ENCODE measurements around the gene MRPL2.

DNA sequence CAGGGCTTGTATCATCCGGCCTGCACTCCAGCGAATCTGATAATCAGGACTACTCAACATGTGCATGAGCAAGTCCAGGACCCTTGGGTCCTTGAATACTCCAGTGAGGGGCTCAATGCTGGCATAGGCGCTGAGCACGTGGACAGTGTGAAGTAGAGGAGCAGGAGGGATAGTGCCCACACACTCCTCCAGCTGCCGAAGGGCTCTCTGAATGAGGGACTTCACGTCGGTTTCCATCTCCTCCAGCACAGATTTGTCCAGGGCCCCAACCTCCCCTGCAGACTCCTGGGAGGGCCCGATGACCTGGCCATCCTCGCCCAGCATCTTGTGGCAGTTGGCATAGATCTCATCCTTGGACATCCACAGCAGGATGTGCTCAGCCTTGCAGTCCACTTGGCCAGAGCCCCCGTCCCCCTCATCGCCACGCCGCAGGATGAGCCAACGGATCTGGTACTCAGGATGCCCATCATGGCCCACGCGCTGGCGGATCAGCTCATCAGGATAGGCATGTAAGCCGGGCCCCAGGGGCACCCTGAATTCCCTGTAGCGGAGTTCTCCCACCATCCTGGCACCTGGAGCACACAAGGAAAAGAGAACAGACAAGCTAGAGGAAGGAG lies 6.9 kb downstream of the MRPL2 start:
- TF ChIP-seq, protein P1, sequence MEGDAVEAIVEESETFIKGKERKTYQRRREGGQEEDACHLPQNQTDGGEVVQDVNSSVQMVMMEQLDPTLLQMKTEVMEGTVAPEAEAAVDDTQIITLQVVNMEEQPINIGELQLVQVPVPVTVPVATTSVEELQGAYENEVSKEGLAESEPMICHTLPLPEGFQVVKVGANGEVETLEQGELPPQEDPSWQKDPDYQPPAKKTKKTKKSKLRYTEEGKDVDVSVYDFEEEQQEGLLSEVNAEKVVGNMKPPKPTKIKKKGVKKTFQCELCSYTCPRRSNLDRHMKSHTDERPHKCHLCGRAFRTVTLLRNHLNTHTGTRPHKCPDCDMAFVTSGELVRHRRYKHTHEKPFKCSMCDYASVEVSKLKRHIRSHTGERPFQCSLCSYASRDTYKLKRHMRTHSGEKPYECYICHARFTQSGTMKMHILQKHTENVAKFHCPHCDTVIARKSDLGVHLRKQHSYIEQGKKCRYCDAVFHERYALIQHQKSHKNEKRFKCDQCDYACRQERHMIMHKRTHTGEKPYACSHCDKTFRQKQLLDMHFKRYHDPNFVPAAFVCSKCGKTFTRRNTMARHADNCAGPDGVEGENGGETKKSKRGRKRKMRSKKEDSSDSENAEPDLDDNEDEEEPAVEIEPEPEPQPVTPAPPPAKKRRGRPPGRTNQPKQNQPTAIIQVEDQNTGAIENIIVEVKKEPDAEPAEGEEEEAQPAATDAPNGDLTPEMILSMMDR (conservative IDR thresholded peaks at IDR 0.05 in 1 of 2, IDR thresholded peaks at IDR 0.05 in 1 of 2; ENCODE audit: low read depth in 1 of 2, low read length in 2 of 2): no peak
- no peak for TF ChIP-seq EZH2 (IDR thresholded peaks at IDR 0.05; ENCODE audit: low read length, missing control alignments)

Measured in fibroblast of lung (primary cell).